Prostate gland (tissue), 2 donors: ENCODE data around the gene RFX2.
"Not testable (repeated sequence)": the region's sequence is repeated elsewhere in the genome, so short reads cannot be mapped to it uniquely, and the experiment has no call there.

Experiments
- CTCF ChIP-seq, 4 experiments: fragments of 200-600 bp in 2 of 4; fragments of 450-650 bp in 2 of 4; sonication (generic) in 2 of 4; IDR thresholded peaks; 1 replicate in 3 of 4; 2 replicates in 1 of 4; pipeline ENCODE4 v1.5.1; 2016 to 2019; ENCODE audit warnings: antibody characterized with exemption in 4 of 4, mild to moderate bottlenecking in 2 of 4, moderate library complexity in 2 of 4
- POLR2A ChIP-seq: fragments of 450-650 bp; IDR thresholded peaks from one replicate; pipeline ENCODE4 v1.6.1; 2016; ENCODE audit warnings: antibody characterized with exemption, mild to moderate bottlenecking
- POLR2AphosphoS5 ChIP-seq: sonication (generic); formaldehyde crosslinking; IDR thresholded peaks from one replicate; pipeline ENCODE4 v1.6.1; 2017; ENCODE audit warnings: antibody characterized with exemption

GRCh38 chr19:6024756-6025155 lies 85.5 kb downstream of the RFX2 start:
- TF ChIP-seq CTCF (IDR thresholded peaks at IDR 0.05); POLR2A; POLR2AphosphoS5: not testable (repeated sequence)
